ENCODE measurements around the gene RBM44. TPM values are rescaled to one million over a fixed set of nuclear protein-coding genes. Genes with fewer than 3 reads are reported as not detected.

Gene RBM44
- total RNA-seq, 1 donor, result 0.43 TPM

DNA sequence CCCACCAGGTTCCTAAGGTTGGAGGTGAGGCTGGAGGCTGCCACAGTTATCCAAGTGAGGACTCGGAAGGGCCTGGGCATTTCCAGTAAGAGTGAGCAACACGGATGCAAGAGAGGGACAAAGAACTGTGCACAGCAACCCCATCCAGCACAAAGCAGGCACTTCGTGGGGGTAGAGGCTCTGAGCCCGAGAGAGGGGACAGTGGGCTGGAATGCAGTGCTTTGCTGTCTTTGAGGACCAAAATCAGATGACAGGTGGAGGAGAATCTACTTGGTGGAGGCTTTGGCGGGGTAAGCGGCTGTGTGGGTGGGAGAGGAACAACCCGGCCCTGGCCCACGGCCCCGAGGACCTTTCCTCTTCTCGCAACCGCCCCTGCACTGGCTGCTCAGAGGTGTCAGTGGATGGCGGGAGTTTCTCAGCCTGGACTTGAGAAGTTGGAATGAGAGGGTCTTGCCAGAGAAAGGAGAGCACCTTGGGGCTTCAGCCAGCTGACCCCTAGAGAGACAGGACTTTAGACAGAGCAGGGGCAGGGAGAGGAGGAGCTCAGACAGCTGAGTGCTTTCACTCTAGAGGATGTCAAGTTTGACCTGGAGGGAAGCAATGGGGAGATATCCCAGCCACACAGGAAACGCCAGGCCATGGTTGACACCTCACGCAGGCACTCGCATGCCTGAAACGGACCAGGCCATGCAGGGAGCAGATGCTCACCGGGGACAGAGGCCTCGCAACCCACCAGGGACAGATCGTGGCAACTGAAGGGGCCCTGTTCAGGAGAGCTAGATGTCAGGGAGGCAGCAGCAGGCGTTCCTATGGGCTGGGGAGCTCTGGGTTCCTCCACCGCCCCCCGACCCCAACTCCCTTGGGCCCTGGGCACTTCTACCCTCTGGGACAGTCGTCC, 72.4 kb downstream of the RBM44 start:
- H3K4me3 ChIP-seq (ENCODE audit: low read depth, low read length), result peak overlapping the region; percentile 12
- TF ChIP-seq, protein P1, sequence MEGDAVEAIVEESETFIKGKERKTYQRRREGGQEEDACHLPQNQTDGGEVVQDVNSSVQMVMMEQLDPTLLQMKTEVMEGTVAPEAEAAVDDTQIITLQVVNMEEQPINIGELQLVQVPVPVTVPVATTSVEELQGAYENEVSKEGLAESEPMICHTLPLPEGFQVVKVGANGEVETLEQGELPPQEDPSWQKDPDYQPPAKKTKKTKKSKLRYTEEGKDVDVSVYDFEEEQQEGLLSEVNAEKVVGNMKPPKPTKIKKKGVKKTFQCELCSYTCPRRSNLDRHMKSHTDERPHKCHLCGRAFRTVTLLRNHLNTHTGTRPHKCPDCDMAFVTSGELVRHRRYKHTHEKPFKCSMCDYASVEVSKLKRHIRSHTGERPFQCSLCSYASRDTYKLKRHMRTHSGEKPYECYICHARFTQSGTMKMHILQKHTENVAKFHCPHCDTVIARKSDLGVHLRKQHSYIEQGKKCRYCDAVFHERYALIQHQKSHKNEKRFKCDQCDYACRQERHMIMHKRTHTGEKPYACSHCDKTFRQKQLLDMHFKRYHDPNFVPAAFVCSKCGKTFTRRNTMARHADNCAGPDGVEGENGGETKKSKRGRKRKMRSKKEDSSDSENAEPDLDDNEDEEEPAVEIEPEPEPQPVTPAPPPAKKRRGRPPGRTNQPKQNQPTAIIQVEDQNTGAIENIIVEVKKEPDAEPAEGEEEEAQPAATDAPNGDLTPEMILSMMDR (IDR thresholded peaks at IDR 0.05; ENCODE audit: insufficient read depth, low read depth, low read length), result no peak
- peak; percentile 50 for DNase-seq (ENCODE audit: low read depth)

DNA sequence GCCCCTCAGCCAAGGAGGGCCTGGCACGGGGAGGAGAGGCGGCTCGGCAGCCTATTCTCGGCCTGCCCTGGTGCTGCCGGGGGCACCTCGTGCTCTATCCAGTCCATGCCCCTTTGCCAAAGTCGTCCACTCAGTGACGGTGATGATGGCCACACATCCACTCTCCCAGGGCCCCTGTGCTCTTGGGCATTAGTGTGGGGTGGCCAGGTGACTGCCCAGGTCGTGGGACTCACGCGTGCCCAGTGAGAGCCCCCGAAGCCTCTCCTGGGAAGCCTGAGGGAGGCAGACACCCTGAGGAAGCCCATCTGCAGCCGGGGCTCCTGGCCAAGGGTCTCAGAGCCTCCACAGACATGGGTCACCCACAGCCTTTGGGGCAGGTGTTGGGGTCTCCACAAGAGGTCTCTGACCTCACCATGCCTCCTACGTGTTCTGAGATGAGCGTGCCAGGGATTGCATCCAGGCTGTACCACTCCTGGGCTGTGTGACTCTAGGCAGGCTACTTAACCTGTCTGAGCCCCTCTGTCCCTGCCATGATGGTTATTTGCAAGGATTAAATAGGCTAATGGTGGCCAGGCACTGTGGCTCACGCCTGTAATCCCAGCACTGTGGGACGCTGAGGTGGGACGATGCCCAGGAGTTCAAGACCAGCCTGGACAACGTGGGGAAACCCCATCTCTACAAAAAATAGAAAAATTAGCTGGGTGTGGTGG, 73.8 kb downstream of the RBM44 start:
- DNase-seq (ENCODE audit: low read depth), result no peak
- H3K4me3 ChIP-seq (ENCODE audit: low read depth, low read length), result no peak overlapping the region
- TF ChIP-seq, protein P1 (IDR thresholded peaks at IDR 0.05; ENCODE audit: insufficient read depth, low read depth, low read length), result no peak

DNA sequence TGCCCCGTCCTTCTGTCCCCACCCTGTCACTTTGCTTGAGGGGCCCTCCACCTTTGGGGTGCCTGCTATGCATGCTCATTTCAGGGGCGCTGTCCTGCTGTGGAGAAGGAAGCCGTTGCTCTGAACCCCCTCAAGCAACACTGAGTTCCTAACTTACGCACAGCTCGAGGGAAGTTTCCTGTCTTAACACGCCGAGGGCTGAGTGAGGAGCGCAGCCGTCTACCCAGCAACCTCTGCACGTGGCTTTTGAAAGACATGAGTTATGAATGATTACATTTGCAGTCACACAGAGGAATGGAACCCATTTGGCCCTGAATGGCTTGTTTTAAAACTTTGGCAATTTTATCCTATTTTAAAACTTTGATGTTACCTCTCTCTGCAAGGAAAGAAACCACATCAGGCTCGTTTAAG, 74.8 kb downstream of the RBM44 start:
- peak; percentile 83 for DNase-seq (ENCODE audit: low read depth)
- no peak overlapping the region for H3K4me3 ChIP-seq (ENCODE audit: low read depth, low read length)
- TF ChIP-seq, protein P1 (IDR thresholded peaks at IDR 0.05; ENCODE audit: insufficient read depth, low read depth, low read length), result no peak

DNA sequence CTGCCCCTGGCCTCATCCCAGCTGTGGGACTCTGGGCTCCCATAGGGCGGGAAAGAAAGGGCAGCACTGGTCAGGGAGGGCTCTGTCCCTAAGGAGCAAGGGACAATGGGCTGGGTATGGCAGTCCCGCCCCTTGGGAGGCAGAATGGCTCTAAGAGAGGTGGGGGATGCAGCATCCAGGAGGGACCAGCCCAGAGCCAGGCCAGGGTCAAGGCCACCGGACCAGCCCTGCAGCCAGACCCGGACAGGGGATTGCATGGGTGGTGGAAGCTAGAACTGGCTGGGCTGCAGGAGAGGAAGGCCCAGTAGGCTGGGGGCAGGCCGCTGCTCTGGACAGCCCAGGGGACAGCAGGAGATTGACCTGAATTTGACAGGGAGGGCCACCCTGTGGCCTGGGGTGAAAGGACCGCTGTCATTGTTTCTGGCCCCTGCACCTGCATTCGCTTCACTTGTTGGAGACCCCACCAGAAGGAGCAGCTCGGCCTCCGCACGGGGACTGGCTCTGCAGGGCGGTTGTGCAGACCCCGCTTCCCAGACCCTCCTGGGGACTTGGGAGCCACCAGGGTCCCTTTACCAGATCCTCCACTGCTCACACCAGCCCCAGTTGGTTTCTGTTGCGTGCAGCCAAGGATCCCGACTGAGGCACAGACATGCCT, 75.4 kb downstream of the RBM44 start:
- TF ChIP-seq, protein P1 (IDR thresholded peaks at IDR 0.05; ENCODE audit: insufficient read depth, low read depth, low read length), result no peak
- H3K4me3 ChIP-seq (ENCODE audit: low read depth, low read length), result no peak overlapping the region
- no peak for DNase-seq (ENCODE audit: low read depth)

DNA sequence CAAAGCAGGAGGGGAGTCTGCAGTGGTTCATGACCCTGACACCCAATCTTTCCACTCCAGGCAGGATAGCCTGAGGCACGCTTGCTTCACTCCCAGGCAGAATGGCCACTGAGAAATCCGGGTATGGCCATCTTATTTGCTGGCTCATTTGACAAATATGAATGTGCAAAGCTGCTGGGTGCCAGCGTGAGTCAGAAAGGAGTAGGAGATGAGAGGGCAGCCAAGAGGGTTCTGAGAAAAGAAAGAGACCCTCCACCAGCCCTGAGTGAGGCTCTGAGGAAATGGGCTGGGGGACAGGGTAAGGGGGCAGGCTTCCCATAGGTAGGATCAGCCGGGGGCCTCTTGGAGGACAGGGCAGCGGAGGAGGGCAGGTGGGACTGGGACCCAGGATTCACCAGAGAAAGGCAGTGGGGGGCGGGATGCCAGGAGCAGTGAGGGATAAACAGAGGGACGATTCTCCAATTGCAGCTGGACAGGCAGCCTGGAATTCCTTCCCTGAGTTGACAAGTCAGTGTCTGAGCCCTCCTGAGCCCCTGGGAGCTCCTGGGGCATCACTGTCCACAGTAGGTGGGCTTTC, 76.1 kb downstream of the RBM44 start:
- H3K4me3 ChIP-seq (ENCODE audit: low read depth, low read length), result no peak overlapping the region
- peak; percentile 70 for DNase-seq (ENCODE audit: low read depth)
- TF ChIP-seq, protein P1 (IDR thresholded peaks at IDR 0.05; ENCODE audit: insufficient read depth, low read depth, low read length), result no peak

DNA sequence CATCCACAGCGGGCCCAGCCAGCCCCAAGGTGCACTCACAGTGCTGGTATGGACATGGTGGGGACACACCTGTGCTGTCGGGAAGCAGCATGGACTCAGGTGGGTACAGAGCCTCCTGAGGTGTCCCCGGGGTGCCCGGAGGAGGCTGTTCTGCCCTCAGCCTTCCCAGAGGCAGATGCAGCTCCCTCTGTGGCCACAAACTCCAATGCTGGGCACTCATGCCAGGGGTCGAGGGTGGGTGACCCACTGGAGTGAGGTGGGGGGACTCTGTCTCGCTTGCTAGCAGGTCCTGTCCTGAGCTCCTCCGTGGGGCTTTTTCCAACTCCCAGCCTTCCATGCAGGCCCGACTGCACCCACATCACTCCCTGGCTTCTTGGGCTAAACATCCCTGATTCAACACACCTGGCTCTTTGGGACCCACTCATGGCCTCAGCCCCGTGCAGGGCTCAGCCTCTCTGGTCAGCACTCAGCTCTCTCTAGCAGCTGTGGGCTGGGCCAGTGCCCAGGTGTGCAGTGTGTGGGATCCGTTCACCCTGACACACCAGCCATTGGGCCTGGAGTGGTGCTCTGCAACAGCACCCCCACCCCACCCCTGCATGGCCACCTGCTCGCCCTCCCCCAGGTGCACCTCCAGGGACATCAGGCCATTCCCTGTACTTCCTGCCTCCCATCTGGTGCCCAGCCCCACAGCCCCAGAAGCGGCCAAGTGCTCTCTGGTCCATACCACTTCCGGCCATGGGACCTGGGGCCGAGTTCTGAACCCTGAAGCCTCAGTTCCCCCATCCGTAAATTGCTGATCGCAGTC, 76.9 kb downstream of the RBM44 start:
- no peak for DNase-seq (ENCODE audit: low read depth)
- no peak overlapping the region for H3K4me3 ChIP-seq (ENCODE audit: low read depth, low read length)
- TF ChIP-seq, protein P1 (IDR thresholded peaks at IDR 0.05; ENCODE audit: insufficient read depth, low read depth, low read length), result no peak

All from fibroblast of villous mesenchyme (primary cell).